ENCODE data around the gene MAG.

The MAG gene

GRCh38 chr19:35248310-35249145 lies 43.4 kb upstream of the MAG start, which contains the start of gene LSR:
LSR (plus strand) TSS chr19:35249002; CDS start chr19:35249023, 21 bp downstream.
- H3K9me2 ChIP-seq (ENCODE audit: low read depth, low read length), result no peaks in the 10 kb centered on the region
- TF ChIP-seq EZH2 (IDR thresholded peaks at IDR 0.05; ENCODE audit: borderline replicate concordance, low read length) (no peak), CTCF (IDR thresholded peaks at IDR 0.05; ENCODE audit: low read length) (no peak)
- peak within 1 kb of the TSS; percentile 71 for H3K4me2 ChIP-seq (ENCODE audit: low read length)
- peak within 1 kb of the TSS; percentile 81 for H3K27ac ChIP-seq (ENCODE audit: low read depth, low read length, poor library complexity, severe bottlenecking)
- peaks cover 9% of the 10 kb centered on the region; the same call in 1 of the 2 replicates for H3F3A ChIP-seq (ENCODE audit: insufficient read depth, low read length)
- no peaks in the 10 kb centered on the region for H4K20me1 ChIP-seq (ENCODE audit: insufficient read depth, low read length)
- H3K36me3 ChIP-seq (ENCODE audit: insufficient read depth, low read length), result peaks cover 21% of the 10 kb centered on the region
- peak within 1 kb of the TSS; percentile 90 for H3K9ac ChIP-seq (ENCODE audit: low read length)
- H2AFZ ChIP-seq (ENCODE audit: low read length), result no peak within 1 kb of the TSS; the same call in 1 of the 2 replicates
- H3K79me2 ChIP-seq (ENCODE audit: insufficient read depth, low read length), result peaks cover 10% of the 10 kb centered on the region; the same call in 1 of the 2 replicates
- peaks cover 21% of the 10 kb centered on the region for H3K4me1 ChIP-seq (ENCODE audit: insufficient read depth, low read length, severe bottlenecking)
- peaks cover 3% of the 10 kb centered on the region for H3K9me3 ChIP-seq (ENCODE audit: low read length)
- peak within 1 kb of the TSS; percentile 90 for H3K4me3 ChIP-seq (ENCODE audit: low read depth, low read length, poor library complexity, severe bottlenecking)
- H3K27me3 ChIP-seq (ENCODE audit: insufficient read depth, low read length), result no peaks in the 10 kb centered on the region

- H3K9ac ChIP-seq (ENCODE audit: low read length), result peak overlapping the region; percentile 90
- no peaks in the 10 kb centered on the region; the same call in none of the 2 replicates for H3K9me3 ChIP-seq (ENCODE audit: low read length)
- no peak overlapping the region for H2AFZ ChIP-seq (ENCODE audit: low read length)
Observed at GRCh38 chr19:35249146-35249847, 42.7 kb upstream of the MAG start.

More at GRCh38 chr19:35249146-35249847, 42.7 kb upstream of the MAG start:
- TF ChIP-seq CTCF (IDR thresholded peaks at IDR 0.05; ENCODE audit: low read length), result no peak
- no peak for TF ChIP-seq EZH2 (IDR thresholded peaks at IDR 0.05; ENCODE audit: borderline replicate concordance, low read length)
- Histone ChIP-seq H3K9me2 (ENCODE audit: low read depth, low read length) (no peaks in the 10 kb centered on the region), H3K4me2 (ENCODE audit: low read length) (peak overlapping the region; percentile 71), H3K27me3 (ENCODE audit: insufficient read depth, low read length) (no peaks in the 10 kb centered on the region), H3K36me3 (ENCODE audit: insufficient read depth, low read length) (peaks cover 27% of the 10 kb centered on the region), H4K20me1 (ENCODE audit: insufficient read depth, low read length) (no peaks in the 10 kb centered on the region), H3K4me1 (ENCODE audit: insufficient read depth, low read length, severe bottlenecking) (peaks cover 21% of the 10 kb centered on the region), H3K4me3 (ENCODE audit: low read depth, low read length, poor library complexity, severe bottlenecking) (peak overlapping the region; percentile 90), H3F3A (ENCODE audit: insufficient read depth, low read length) (peaks cover 9% of the 10 kb centered on the region; the same call in 1 of the 2 replicates), H3K79me2 (ENCODE audit: insufficient read depth, low read length) (peaks cover 10% of the 10 kb centered on the region; the same call in 1 of the 2 replicates), H3K27ac (ENCODE audit: low read depth, low read length, poor library complexity, severe bottlenecking) (peak overlapping the region; percentile 81)

All from OCI-LY1 (cell line).